Activated naive CD4-positive, alpha-beta T cell (primary cell): ENCODE measurements around the gene CEP19.

ENCODE experiments used
- DNase-seq, 4 experiments: peaks; one replicate each; lab custom pipeline; 2025; lab: John Stamatoyannopoulos, UW

The CEP19 gene

GRCh38 chr3:196708467-196708866 is 3.6 kb downstream of the CEP19 start:
- no peak for DNase-seq

GRCh38 chr3:196707566-196707965 is 4.5 kb downstream of the CEP19 start:
- DNase-seq, result no peak

- no peak for DNase-seq
Measured at GRCh38 chr3:196706731-196707130, 5.3 kb downstream of the CEP19 start.

- no peak for DNase-seq
Measured at GRCh38 chr3:196706327-196706726, 5.7 kb downstream of the CEP19 start.

GRCh38 chr3:196700801-196701200 is 11.2 kb downstream of the CEP19 start:
- DNase-seq, result no peak

- DNase-seq, result no peak
Measured at GRCh38 chr3:196699749-196700148, 12.3 kb downstream of the CEP19 start.

- DNase-seq, result no peak
Measured at GRCh38 chr3:196697270-196697669, 14.8 kb downstream of the CEP19 start.

GRCh38 chr3:196695849-196696226 is 16.2 kb downstream of the CEP19 start:
- no peak for DNase-seq

GRCh38 chr3:196694941-196695848 is 16.9 kb downstream of the CEP19 start:
- no peak for DNase-seq

GRCh38 chr3:196694202-196694638 is 17.8 kb downstream of the CEP19 start:
- no peak for DNase-seq

GRCh38 chr3:196691386-196691785 is 20.7 kb downstream of the CEP19 start:
- DNase-seq, result no peak

- no peak for DNase-seq
Measured at GRCh38 chr3:196689941-196690660, 21.9 kb downstream of the CEP19 start.

GRCh38 chr3:196688349-196688748 is 23.7 kb downstream of the CEP19 start:
- no peak for DNase-seq

- no peak for DNase-seq
Measured at GRCh38 chr3:196686436-196686835, 25.6 kb downstream of the CEP19 start.

- DNase-seq, result peak in 2 of 4 experiments; percentile 25 to 40
Measured at GRCh38 chr3:196684548-196685407, 27.3 kb downstream of the CEP19 start.

GRCh38 chr3:196677931-196678330 is 34.1 kb downstream of the CEP19 start:
- DNase-seq, result no peak

- DNase-seq, result no peak
Measured at GRCh38 chr3:196677353-196677752, 34.7 kb downstream of the CEP19 start.

GRCh38 chr3:196673632-196674031 is 38.4 kb downstream of the CEP19 start:
- DNase-seq, result no peak

- no peak for DNase-seq
Measured at GRCh38 chr3:196670339-196670738, 41.7 kb downstream of the CEP19 start.

- DNase-seq, result no peak
Measured at GRCh38 chr3:196667056-196667825, 44.8 kb downstream of the CEP19 start.
